GM23338 (cell line): Measurements from ENCODE around the gene PAK4. TPM values are rescaled to one million over a fixed set of nuclear protein-coding genes. Genes with fewer than 3 reads are reported as not detected.

Experiments
- ATAC-seq: fragments of 200-7000 bp; cut with Tn5 transposase; 3 replicates; pipeline ENCODE4 v1.9.1; 2020
- DNase-seq: peaks from one replicate; pipeline ENCODE4 v3.0.0-alpha.2; 2015; ENCODE audit warnings: low spot score
- H2AFZ ChIP-seq: fragments of 200-600 bp; sonication (generic); 2 replicates; pipeline ENCODE4 v1.8.0; 2016; ENCODE audit warnings: antibody characterized with exemption, mild to moderate bottlenecking, moderate library complexity
- H3F3A ChIP-seq: fragments of 200-600 bp; sonication (generic); replicated peaks from 2 replicates; pipeline ENCODE4 v1.8.0; 2017; ENCODE audit warnings: antibody characterized with exemption, mixed run types, low read depth
- H3K27ac ChIP-seq: fragments of 200-600 bp; sonication (generic); 2 replicates; pipeline ENCODE4 v1.6.1; 2016; ENCODE audit warnings: low read depth
- H3K27me3 ChIP-seq: fragments of 200-600 bp; sonication (generic); 2 replicates; pipeline ENCODE4 v1.8.0; 2016; ENCODE audit warnings: mild to moderate bottlenecking, mixed run types, moderate library complexity; ENCODE audit not compliant: insufficient read depth
- H3K36me3 ChIP-seq: fragments of 200-600 bp; sonication (generic); 2 replicates; pipeline ENCODE4 v1.8.0; 2016; ENCODE audit warnings: mild to moderate bottlenecking; ENCODE audit not compliant: insufficient read depth
- H3K4me1 ChIP-seq: fragments of 200-600 bp; sonication (generic); 2 replicates; pipeline ENCODE4 v1.8.0; 2016; ENCODE audit warnings: mild to moderate bottlenecking, moderate library complexity; ENCODE audit not compliant: insufficient read depth
- H3K4me2 ChIP-seq: fragments of 200-600 bp; sonication (generic); 2 replicates; pipeline ENCODE4 v1.7.1; 2017; ENCODE audit warnings: mixed run types
- H3K4me3 ChIP-seq: fragments of 200-600 bp; sonication (generic); 2 replicates; pipeline ENCODE4 v1.6.1; 2016; ENCODE audit warnings: mixed run types
- H3K79me2 ChIP-seq: fragments of 200-600 bp; sonication (generic); replicated peaks from 2 replicates; pipeline ENCODE4 v1.8.0; 2017; ENCODE audit warnings: mild to moderate bottlenecking; ENCODE audit not compliant: insufficient read depth
- H3K9me2 ChIP-seq: fragments of 200-600 bp; sonication (generic); 2 replicates; pipeline ENCODE4 v1.8.0; 2017; ENCODE audit not compliant: insufficient read depth
- H4K20me1 ChIP-seq: fragments of 200-600 bp; sonication (generic); replicated peaks from 2 replicates; pipeline ENCODE4 v1.8.0; 2017; ENCODE audit warnings: mild to moderate bottlenecking; ENCODE audit not compliant: insufficient read depth
- H3K27ac Mint-ChIP-seq: 2 replicates; pipeline ENCODE4 v1.8.0; 2020; ENCODE audit warnings: inconsistent platforms, mild to moderate bottlenecking, moderate library complexity, mixed read lengths
- H3K27me3 Mint-ChIP-seq: 3 replicates; pipeline ENCODE4 v1.8.0; 2022; ENCODE audit warnings: low read depth, mild to moderate bottlenecking, moderate library complexity, mixed read lengths, inconsistent platforms; ENCODE audit not compliant: insufficient read depth, poor library complexity
- H3K36me3 Mint-ChIP-seq: 3 replicates; pipeline ENCODE4 v1.8.0; 2021; ENCODE audit warnings: low read depth, mild to moderate bottlenecking, inconsistent platforms, moderate library complexity, mixed read lengths
- H3K4me1 Mint-ChIP-seq: 3 replicates; pipeline ENCODE4 v1.8.0; 2020; ENCODE audit warnings: mild to moderate bottlenecking, inconsistent platforms, mixed read lengths
- H3K4me3 Mint-ChIP-seq: 3 replicates; pipeline ENCODE4 v1.8.0; 2021; ENCODE audit warnings: moderate library complexity, mild to moderate bottlenecking, inconsistent platforms, mixed read lengths
- H3K9me3 Mint-ChIP-seq: 3 replicates; pipeline ENCODE4 v1.8.0; 2020; ENCODE audit warnings: moderate library complexity, mild to moderate bottlenecking, inconsistent platforms, mixed read lengths
- CREB1 ChIP-seq: fragments of 250-450 bp; sonication (Bioruptor Pico); IDR thresholded peaks from 2 replicates; pipeline ENCODE4 v1.5.0; 2020; ENCODE audit warnings: low read depth, mild to moderate bottlenecking, moderate library complexity
- EZH2 ChIP-seq: fragments of 200-600 bp; sonication (generic); IDR thresholded peaks from one replicate; pipeline ENCODE4 v1.8.0; 2017; ENCODE audit warnings: antibody characterized with exemption, mild to moderate bottlenecking, low read depth; ENCODE audit not compliant: unreplicated experiment
- EZH2phosphoT487 ChIP-seq: fragments of 200-600 bp; sonication (generic); IDR thresholded peaks from one replicate; pipeline ENCODE4 v1.8.1; 2018; ENCODE audit warnings: antibody characterized with exemption; ENCODE audit not compliant: unreplicated experiment
- JUNB ChIP-seq: IDR thresholded peaks from one replicate; pipeline ENCODE4 v1.6.1; 2016; ENCODE audit warnings: antibody characterized with exemption; ENCODE audit not compliant: unreplicated experiment
- NANOG ChIP-seq: IDR thresholded peaks from 2 replicates; pipeline ENCODE4 v1.6.1; 2016; ENCODE audit warnings: antibody characterized with exemption, borderline replicate concordance
- POLR2AphosphoS5 ChIP-seq: IDR thresholded peaks from 2 replicates; pipeline ENCODE4 v1.6.1; 2016; ENCODE audit warnings: antibody characterized with exemption, low read depth
- ZNF114 ChIP-seq: fragments of 250-450 bp; sonication (Bioruptor Pico); IDR thresholded peaks from 2 replicates; pipeline ENCODE4 v1.5.0; 2020; ENCODE audit warnings: mild to moderate bottlenecking, moderate library complexity
- ZNF331 ChIP-seq: fragments of 250-450 bp; sonication (Bioruptor Pico); IDR thresholded peaks from 2 replicates; pipeline ENCODE4 v1.5.0; 2020; ENCODE audit warnings: low read depth, mild to moderate bottlenecking, moderate library complexity
- polyA plus RNA-seq: library from polyadenylated mRNA; unstranded; fragments of >200 nt; fragmentation: Nextera tagmentation; extraction: Ambion mirVana; gene quantifications from 2 replicates; pipeline ENCODE4 v1.2.1, GENCODE V29; 2016
- total RNA-seq: library from RNA; depleted of rRNA; stranded (reverse); fragments of >200 nt; shearing (Covaris generic); gene quantifications from 2 replicates; pipeline ENCODE4 v1.2.3, GENCODE V29; 2014
- TF ChIP-seq, protein P1 (sequence below), 2 experiments: fragments of 200-600 bp in 1 of 2; sonication (generic) in 1 of 2; conservative IDR thresholded peaks; 2 replicates each; pipeline versions ENCODE4 v1.5.1 to v1.6.1; 2016 to 2017; ENCODE audit warnings: antibody characterized with exemption in 2 of 2, low read depth in 2 of 2, mild to moderate bottlenecking in 2 of 2, moderate library complexity in 1 of 2
- TF ChIP-seq, protein P2 (sequence below): IDR thresholded peaks from one replicate; pipeline ENCODE4 v1.6.1; 2018; ENCODE audit warnings: antibody characterized with exemption; ENCODE audit not compliant: unreplicated experiment

Gene PAK4
- total and polyA plus RNA-seq, 2 experiments from 2014 or later: 28.7 to 35.4 TPM

DNA sequence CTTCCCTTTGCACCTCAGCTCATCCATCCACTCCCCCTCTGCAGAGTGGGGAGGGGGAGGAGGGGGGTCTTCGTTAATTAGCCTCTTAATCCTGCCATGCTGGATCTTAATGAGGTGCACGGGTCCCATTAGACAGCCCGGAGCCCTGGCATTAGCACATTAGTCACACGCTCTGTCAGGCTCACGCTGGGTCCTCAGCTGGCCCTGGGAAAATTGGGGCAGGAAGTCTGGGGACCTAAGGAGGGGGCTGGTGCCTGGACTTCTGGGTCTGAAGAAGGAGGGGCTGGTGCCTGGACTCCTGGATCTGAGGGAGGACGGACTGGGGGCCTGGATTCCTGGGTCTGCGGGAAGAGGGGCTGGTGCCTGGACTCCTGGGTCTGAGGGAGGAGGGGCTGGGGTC is 70.7 kb downstream of the PAK4 start:
- ATAC-seq: peak; percentile 8
- peaks cover 3% of the 10 kb centered on the region; the same call in 2 of the 3 replicates for H3K9me3 Mint-ChIP-seq
- Histone ChIP-seq H3K9me2 (no peaks in the 10 kb centered on the region), H3K27me3 (peaks cover 30% of the 10 kb centered on the region), H3K79me2 (no peaks in the 10 kb centered on the region), H3K27ac (no peak overlapping the region), H2AFZ (peak overlapping the region; percentile 56; the same call in 1 of the 2 replicates), H4K20me1 (no peaks in the 10 kb centered on the region), H3K4me1 (peaks cover 6% of the 10 kb centered on the region), H3K4me3 (peak overlapping the region; percentile 55; the same call in 1 of the 2 replicates), H3K36me3 (no peaks in the 10 kb centered on the region), H3F3A (no peaks in the 10 kb centered on the region), H3K4me2 (peak overlapping the region; percentile 78; the same call in 1 of the 2 replicates)
- peak overlapping the region; percentile 61; the same call in 2 of the 3 replicates for H3K4me3 Mint-ChIP-seq
- DNase-seq: no peak
- H3K27me3 Mint-ChIP-seq: peaks cover 40% of the 10 kb centered on the region
- no peak overlapping the region for H3K27ac Mint-ChIP-seq
- no peaks in the 10 kb centered on the region; the same call in 2 of the 3 replicates for H3K36me3 Mint-ChIP-seq
- peaks cover 21% of the 10 kb centered on the region for H3K4me1 Mint-ChIP-seq
- TF ChIP-seq, protein P1, sequence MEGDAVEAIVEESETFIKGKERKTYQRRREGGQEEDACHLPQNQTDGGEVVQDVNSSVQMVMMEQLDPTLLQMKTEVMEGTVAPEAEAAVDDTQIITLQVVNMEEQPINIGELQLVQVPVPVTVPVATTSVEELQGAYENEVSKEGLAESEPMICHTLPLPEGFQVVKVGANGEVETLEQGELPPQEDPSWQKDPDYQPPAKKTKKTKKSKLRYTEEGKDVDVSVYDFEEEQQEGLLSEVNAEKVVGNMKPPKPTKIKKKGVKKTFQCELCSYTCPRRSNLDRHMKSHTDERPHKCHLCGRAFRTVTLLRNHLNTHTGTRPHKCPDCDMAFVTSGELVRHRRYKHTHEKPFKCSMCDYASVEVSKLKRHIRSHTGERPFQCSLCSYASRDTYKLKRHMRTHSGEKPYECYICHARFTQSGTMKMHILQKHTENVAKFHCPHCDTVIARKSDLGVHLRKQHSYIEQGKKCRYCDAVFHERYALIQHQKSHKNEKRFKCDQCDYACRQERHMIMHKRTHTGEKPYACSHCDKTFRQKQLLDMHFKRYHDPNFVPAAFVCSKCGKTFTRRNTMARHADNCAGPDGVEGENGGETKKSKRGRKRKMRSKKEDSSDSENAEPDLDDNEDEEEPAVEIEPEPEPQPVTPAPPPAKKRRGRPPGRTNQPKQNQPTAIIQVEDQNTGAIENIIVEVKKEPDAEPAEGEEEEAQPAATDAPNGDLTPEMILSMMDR (conservative IDR thresholded peaks at IDR 0.05; ENCODE audit: low read depth in 2 of 2): no peak
- 0 out of 2 replicates have a peak, but pooled peaks have one; percentile 0 for TF ChIP-seq POLR2AphosphoS5

DNA sequence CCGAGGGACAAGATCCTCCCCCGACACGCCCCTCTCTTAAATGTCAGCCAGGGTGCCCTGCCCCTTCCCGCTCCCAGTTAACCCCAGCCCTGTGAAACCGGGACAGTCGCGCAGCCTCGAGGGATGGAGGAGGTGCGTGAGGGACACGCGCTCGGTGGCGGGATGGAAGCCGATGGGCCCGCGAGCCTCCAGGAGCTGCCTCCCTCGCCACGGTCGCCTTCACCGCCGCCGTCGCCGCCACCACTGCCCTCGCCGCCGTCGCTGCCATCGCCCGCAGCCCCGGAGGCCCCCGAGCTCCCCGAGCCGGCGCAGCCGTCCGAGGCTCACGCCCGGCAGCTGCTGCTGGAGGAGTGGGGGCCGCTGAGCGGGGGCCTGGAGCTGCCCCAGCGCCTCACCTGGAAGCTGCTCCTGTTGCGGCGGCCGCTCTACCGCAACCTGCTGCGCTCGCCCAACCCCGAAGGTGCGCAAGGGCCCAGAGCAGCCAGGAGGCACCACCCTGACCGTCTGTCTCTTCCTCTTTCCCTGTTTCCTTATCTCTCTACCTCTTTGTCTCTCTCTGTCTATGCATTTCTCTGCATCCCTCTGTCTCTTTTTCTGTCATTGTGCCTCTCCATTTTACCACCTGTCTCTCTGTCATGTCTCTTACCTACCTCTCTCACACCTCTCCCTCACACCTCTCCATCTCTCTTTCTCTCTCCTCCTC is 71.4 kb downstream of the PAK4 start, which contains the start of gene NCCRP1:
TSS of gene NCCRP1 (plus strand) at position 105 of the 703 bp plus-strand sequence. CDS start at position 124, 19 bp downstream.
- peaks cover 40% of the 10 kb centered on the region for H3K27me3 Mint-ChIP-seq
- H2AFZ ChIP-seq: peak within 1 kb of the TSS; percentile 70
- peaks cover 3% of the 10 kb centered on the region; the same call in 2 of the 3 replicates for H3K9me3 Mint-ChIP-seq
- TF ChIP-seq JUNB (no peak), CREB1 (no peak), EZH2 (peak; percentile 48), ZNF331 (CRISPR knock-in tag) (no peak), NANOG (no peak), ZNF114 (no peak), POLR2AphosphoS5 (0 out of 2 replicates have a peak, but pooled peaks have one; percentile 43), EZH2phosphoT487 (no peak)
- TF ChIP-seq, protein P2, sequence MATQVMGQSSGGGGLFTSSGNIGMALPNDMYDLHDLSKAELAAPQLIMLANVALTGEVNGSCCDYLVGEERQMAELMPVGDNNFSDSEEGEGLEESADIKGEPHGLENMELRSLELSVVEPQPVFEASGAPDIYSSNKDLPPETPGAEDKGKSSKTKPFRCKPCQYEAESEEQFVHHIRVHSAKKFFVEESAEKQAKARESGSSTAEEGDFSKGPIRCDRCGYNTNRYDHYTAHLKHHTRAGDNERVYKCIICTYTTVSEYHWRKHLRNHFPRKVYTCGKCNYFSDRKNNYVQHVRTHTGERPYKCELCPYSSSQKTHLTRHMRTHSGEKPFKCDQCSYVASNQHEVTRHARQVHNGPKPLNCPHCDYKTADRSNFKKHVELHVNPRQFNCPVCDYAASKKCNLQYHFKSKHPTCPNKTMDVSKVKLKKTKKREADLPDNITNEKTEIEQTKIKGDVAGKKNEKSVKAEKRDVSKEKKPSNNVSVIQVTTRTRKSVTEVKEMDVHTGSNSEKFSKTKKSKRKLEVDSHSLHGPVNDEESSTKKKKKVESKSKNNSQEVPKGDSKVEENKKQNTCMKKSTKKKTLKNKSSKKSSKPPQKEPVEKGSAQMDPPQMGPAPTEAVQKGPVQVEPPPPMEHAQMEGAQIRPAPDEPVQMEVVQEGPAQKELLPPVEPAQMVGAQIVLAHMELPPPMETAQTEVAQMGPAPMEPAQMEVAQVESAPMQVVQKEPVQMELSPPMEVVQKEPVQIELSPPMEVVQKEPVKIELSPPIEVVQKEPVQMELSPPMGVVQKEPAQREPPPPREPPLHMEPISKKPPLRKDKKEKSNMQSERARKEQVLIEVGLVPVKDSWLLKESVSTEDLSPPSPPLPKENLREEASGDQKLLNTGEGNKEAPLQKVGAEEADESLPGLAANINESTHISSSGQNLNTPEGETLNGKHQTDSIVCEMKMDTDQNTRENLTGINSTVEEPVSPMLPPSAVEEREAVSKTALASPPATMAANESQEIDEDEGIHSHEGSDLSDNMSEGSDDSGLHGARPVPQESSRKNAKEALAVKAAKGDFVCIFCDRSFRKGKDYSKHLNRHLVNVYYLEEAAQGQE: no peak
- TF ChIP-seq, protein P1 (conservative IDR thresholded peaks at IDR 0.05; ENCODE audit: low read depth in 2 of 2): no peak

More for the DNA sequence above, 71.4 kb downstream of the PAK4 start, which contains the start of gene NCCRP1:
- H3K4me3 Mint-ChIP-seq: peak within 1 kb of the TSS; percentile 72
- Histone ChIP-seq H3K4me3 (peak within 1 kb of the TSS; percentile 55), H3K4me2 (peak within 1 kb of the TSS; percentile 78), H3K4me1 (peaks cover 6% of the 10 kb centered on the region), H3F3A (no peaks in the 10 kb centered on the region), H3K36me3 (no peaks in the 10 kb centered on the region), H4K20me1 (no peaks in the 10 kb centered on the region), H3K27me3 (peaks cover 30% of the 10 kb centered on the region), H3K79me2 (no peaks in the 10 kb centered on the region), H3K9me2 (no peaks in the 10 kb centered on the region), H3K27ac (no peak within 1 kb of the TSS)
- peaks cover 21% of the 10 kb centered on the region for H3K4me1 Mint-ChIP-seq
- H3K27ac Mint-ChIP-seq: no peak within 1 kb of the TSS
- DNase-seq (peak; percentile 81), ATAC-seq (peak; percentile 78)
- no peaks in the 10 kb centered on the region; the same call in 2 of the 3 replicates for H3K36me3 Mint-ChIP-seq
